ENCODE data around the gene CDIP1. TPM values are rescaled to one million over a fixed set of nuclear protein-coding genes. Genes with fewer than 3 reads are reported as not detected.
A peak's percentile ranks its signal among the peaks of the same experiment; 100 is the strongest.
"Not testable (repeated sequence)": the region's sequence is repeated elsewhere in the genome, so short reads cannot be mapped to it uniquely, and the experiment has no call there.

Gene CDIP1
- total RNA-seq, 6 experiments from 2014 or later = 5.0 to 8.3 (median 6.4) TPM

GRCh38 chr16:4576008-4576407 is 37.4 kb upstream of the CDIP1 start:
- no peak overlapping the region for H3K4me3 Mint-ChIP-seq
- no peak for DNase-seq
- TF ChIP-seq CTCF (IDR thresholded peaks at IDR 0.05) = no peak
- no peaks in the 10 kb centered on the region for H3K9me3 Mint-ChIP-seq
- no peaks in the 10 kb centered on the region for H3K4me1 Mint-ChIP-seq (ENCODE audit: low read depth)
- no peaks in the 10 kb centered on the region for H3K36me3 Mint-ChIP-seq (ENCODE audit: low read depth)
- H3K27me3 Mint-ChIP-seq (ENCODE audit: insufficient read depth) = peaks cover 12% of the 10 kb centered on the region
- no peak overlapping the region for H3K27ac Mint-ChIP-seq

- H3K9me3 Mint-ChIP-seq = no peaks in the 10 kb centered on the region
- H3K27ac Mint-ChIP-seq = no peak overlapping the region
- TF ChIP-seq CTCF (IDR thresholded peaks at IDR 0.05) = no peak; the same call in 1 of the 2 replicates
- no peak for DNase-seq
- no peaks in the 10 kb centered on the region for H3K4me1 Mint-ChIP-seq (ENCODE audit: low read depth)
- no peaks in the 10 kb centered on the region for H3K36me3 Mint-ChIP-seq (ENCODE audit: low read depth)
- H3K27me3 Mint-ChIP-seq (ENCODE audit: insufficient read depth) = peaks cover 12% of the 10 kb centered on the region
- H3K4me3 Mint-ChIP-seq = no peak overlapping the region
Measured at GRCh38 chr16:4574919-4575705, 36.5 kb upstream of the CDIP1 start.

GRCh38 chr16:4573926-4574325 is 35.4 kb upstream of the CDIP1 start:
- not testable (repeated sequence) for H3K4me1 Mint-ChIP-seq (ENCODE audit: low read depth); H3K36me3 Mint-ChIP-seq (ENCODE audit: low read depth)

GRCh38 chr16:4572715-4573114 is 34.1 kb upstream of the CDIP1 start:
- H3K4me3 Mint-ChIP-seq = no peak overlapping the region
- no peaks in the 10 kb centered on the region for H3K36me3 Mint-ChIP-seq (ENCODE audit: low read depth)
- no peaks in the 10 kb centered on the region for H3K4me1 Mint-ChIP-seq (ENCODE audit: low read depth)
- DNase-seq = no peak
- no peaks in the 10 kb centered on the region for H3K9me3 Mint-ChIP-seq
- no peak for TF ChIP-seq CTCF (IDR thresholded peaks at IDR 0.05)
- peaks cover 12% of the 10 kb centered on the region for H3K27me3 Mint-ChIP-seq (ENCODE audit: insufficient read depth)
- no peak overlapping the region for H3K27ac Mint-ChIP-seq

More at GRCh38 chr16:4573926-4574325, 35.4 kb upstream of the CDIP1 start:
- H3K4me3 Mint-ChIP-seq, H3K9me3 Mint-ChIP-seq, H3K27ac Mint-ChIP-seq, DNase-seq: not testable (repeated sequence)
- H3K27me3 Mint-ChIP-seq (ENCODE audit: insufficient read depth) = peaks cover 12% of the 10 kb centered on the region

- Mint-ChIP-seq H3K36me3 (ENCODE audit: low read depth) (no peaks in the 10 kb centered on the region), H3K4me3 (no peak overlapping the region; the same call in 1 of the 2 replicates), H3K9me3 (no peaks in the 10 kb centered on the region), H3K4me1 (ENCODE audit: low read depth) (no peaks in the 10 kb centered on the region), H3K27ac (no peak overlapping the region), H3K27me3 (ENCODE audit: insufficient read depth) (peaks cover 12% of the 10 kb centered on the region)
- no peak for DNase-seq
- TF ChIP-seq CTCF (IDR thresholded peaks at IDR 0.05) = no peak
Measured at GRCh38 chr16:4570688-4571321, 32.2 kb upstream of the CDIP1 start.

- H3K36me3 Mint-ChIP-seq (ENCODE audit: low read depth) = no peaks in the 10 kb centered on the region
- DNase-seq = no peak
- no peaks in the 10 kb centered on the region for H3K9me3 Mint-ChIP-seq
- no peak for TF ChIP-seq CTCF (IDR thresholded peaks at IDR 0.05)
- peak overlapping the region; percentile 71 for H3K4me3 Mint-ChIP-seq
- no peak overlapping the region for H3K27ac Mint-ChIP-seq
- H3K4me1 Mint-ChIP-seq (ENCODE audit: low read depth) = no peaks in the 10 kb centered on the region
- peaks cover 11% of the 10 kb centered on the region for H3K27me3 Mint-ChIP-seq (ENCODE audit: insufficient read depth)
Measured at GRCh38 chr16:4570086-4570485, 31.5 kb upstream of the CDIP1 start.
